GM11168 (cell line): ENCODE data around the gene CDKL4.
"Not testable (repeated sequence)": the region's sequence is repeated elsewhere in the genome, so short reads cannot be mapped to it uniquely, and the experiment has no call there.

ENCODE experiments used
- in situ Hi-C: fragments of 300-500 bp; cut with MboI; formaldehyde crosslinking; loops from one replicate; pipeline ENCODE4 v1.12.0; 2022; ENCODE audit warnings: low sequenced_read_pairs; ENCODE audit not compliant: unreplicated experiment

CDKL4 gene

DNA sequence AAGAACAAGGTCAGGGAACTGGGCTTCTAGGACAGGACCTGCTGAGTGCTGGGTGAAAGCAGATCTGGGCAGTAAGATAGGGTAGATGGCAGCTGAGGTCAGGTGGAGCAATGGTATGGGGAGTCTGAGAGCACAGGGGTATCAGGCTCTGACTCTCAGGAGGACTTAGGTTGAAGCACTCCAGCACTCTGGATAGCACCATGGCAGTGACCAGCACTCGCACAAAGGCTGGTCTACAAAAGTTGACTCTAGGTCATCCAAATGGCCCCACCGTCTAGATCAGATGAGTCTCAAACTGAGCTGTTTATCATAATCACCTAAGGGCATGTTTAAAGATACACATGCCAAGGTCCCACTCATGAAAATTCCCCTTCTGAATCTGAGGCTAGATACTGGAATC, 60.1 kb downstream of the CDKL4 start:
- in situ Hi-C loops: no loop called here

DNA sequence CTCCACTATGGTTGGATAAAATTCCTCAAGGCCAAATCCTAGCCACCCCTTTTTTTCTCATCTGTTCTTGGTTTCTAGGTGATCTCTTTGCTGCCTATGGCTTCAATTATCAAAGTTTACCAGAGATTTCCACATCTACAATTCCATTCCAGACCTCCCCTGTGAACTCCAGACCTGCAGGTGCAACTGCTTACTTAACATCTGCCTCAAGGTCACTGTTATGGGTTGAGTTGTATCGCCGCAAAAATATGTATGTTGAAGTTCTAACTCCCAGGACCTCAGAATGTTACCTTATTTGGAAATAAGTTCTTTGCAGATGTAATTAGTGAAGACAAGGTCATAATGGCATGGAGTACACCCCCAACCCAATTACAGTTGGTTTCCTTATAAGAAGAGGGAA, 62.5 kb downstream of the CDKL4 start:
- in situ Hi-C loops: no loop called here

DNA sequence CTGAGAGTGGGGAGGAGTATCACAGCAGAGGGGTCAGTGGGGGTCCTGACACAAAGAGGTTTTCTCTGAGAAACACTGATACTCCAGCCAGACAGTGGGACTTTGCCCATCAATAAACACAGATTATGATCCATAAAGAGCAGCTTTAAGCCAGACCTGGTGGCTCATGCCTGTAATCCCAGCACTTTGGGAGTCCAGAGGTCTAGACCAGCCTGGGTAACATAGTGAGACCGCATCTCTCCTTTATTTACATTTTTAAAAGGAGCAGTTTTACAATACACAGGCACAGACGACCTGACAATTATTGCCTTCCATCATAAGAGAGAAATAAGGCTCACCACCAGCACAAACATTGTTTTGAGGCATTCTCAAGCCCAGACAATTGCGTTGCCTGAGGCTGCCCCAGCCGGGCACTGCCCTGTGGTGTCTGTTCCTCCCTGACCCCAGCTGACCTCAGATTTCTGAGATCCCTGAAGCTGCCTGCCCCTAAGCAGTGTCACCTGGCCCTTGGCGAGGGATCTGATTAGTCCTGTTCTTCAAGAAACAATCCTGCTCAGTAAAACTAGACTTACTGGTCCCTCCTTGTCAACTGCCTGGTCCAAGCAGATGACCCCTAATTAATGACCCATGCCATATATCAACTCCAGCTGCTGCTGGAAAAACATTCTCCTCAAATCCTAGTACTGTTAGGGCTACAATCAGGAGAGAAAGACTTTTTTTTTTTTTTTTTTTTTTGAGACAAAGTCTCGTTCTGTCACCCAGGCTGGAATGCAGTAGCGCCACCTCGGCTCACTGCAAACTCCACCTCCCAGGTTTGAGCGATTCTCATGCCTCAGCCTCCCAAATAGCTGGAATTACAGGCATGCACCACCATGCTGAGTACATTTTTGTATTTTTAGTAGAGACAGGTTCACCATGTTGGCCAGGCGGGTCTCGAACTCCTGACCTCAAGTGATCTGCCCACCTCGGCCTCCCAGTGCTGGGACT, 63.5 kb downstream of the CDKL4 start:
- in situ Hi-C loops: no loop called here

DNA sequence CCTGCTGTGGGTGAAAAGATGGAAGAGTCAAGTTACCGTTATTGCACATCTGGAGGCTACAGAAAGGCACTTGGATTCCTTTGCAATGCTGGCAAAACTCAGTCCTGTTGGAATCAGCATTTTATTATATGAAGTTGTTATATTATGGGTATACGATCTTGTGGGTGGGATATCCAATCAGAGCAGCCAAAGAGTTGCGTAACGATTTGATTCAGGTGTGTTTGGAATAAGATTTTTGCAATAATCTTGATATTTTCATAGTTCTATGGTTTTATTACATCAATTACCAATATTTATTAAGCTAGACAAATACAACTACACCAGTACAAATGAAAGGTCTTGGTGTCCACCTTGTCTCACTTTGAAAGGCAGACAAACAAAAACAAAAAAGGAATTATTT, 65.0 kb downstream of the CDKL4 start:
- in situ Hi-C loops: no loop called here

DNA sequence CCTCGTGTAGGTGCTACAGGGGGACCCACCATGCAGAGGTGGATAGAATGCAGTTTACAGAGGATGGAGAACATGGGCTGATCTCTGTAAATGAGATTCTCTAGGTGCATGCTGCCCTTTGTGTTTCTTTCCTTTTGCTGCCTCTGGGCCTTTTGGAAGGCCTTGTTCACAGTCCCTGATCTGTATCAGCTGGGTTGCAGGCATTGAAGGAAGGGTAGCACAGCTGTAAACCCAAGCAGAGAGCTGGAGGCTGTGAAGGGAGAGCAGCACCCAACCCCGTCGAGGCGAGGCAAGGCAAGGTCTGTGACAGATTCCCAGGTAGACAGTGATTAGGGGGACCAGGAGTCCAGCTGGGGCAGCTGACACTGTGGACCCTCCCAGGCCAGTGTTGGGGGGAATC, 66.8 kb downstream of the CDKL4 start:
- in situ Hi-C loops: no loop called here

DNA sequence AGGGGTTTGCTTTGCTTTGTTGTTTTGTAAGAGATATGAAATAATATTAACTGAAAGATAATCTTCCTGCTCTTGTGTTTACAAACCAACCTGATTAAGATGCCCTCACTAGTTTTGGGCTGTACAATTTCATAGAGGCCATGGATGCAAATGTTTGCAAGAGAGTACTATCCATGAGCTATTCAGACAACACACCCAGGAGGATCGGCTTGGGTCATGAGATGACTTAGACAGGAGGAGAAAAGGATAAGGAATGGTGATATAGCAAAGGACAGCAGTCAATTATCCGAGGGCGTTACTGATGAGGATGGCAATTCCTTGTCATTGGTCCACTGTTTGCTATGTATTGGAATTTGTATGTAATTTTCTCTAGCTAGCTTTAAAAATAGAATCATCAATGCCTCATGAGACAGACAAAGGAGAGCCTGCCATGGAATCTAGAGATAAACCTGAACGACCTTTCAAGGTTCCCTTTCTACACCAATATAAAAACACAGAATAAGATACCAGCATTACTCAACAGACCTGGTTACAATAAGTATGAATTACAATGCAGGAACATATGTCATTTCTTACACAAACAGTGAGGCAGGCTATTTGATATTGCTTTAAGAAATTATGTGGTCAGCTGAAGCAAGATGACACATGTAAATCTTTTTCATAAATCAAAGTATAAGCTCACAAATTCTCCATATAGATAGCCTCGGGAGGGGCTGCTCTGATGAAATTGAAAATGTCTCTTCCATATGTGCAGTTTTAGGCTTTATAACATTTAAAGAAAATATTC, 68.6 kb downstream of the CDKL4 start:
- in situ Hi-C loops: no loop called here

DNA sequence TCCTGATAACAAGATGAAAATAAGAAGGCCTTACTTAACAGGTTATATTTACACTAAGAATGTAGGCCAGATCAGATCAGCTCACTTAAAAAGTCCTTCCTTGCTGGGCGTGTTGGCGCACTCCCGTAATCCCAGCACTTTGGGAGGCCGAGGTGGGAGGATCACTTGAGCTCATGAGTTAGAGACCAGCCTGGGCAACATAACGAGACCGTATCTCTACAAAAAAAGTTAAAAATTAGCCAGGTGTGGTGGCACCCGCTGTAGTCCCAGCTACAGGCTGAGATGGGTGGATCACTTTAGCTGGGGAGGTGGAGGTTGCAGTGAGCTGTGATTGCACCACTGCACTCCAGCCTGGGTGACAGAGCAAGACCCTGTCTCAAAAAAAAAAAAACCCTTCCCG, 69.7 kb downstream of the CDKL4 start:
- in situ Hi-C loops: no loop called here

DNA sequence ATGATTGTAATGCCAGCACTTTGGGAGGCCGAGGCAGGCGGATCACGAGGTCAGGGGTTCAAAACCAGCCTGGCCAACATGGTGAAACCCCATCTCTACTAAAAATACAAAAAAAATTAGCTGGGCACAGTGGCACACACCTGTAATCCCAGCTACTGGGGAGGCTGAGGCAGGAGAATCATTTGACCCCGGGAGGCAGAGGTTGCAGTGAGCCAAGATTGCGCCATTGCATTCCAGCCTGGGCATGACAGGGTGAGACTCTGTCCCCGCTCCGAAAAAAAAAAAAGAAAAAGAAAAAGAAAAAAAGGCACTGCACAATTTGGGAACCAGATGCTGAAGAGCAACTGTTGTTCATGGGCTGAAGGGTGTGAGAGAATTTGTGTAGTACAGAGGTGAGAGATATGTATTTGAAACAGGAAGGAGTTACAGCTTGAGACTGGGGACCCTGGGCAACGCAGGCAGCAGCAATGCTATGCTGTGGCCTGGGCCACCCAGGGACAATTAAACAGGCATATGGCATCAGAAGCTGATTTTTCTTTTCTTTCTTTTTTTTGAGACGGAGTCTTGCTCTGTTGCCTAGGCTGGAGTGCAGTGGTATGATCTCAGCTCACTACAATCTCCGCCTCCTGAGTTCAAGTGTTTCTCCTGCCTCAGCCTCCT, 71.6 kb downstream of the CDKL4 start:
- in situ Hi-C loops: not testable (repeated sequence)

DNA sequence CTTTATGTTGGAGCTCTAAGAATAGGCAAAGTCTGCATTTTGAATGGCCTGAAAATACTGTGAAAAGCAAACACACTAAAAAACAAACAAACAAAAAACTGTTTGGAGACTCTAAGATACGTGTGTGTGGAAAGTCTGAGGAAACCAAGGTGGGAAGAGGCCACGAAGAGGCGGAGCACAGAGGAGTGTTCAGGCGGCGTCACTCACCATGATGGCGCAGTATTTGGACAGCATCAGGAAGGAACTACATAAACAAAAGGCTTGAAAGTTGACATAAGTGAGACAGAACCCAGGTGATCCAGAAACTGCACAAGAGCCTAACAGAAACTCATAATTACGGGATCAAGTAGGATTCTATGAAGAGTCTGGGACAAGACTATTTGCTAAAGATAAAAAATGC, 72.1 kb downstream of the CDKL4 start:
- in situ Hi-C loops: no loop called here

DNA sequence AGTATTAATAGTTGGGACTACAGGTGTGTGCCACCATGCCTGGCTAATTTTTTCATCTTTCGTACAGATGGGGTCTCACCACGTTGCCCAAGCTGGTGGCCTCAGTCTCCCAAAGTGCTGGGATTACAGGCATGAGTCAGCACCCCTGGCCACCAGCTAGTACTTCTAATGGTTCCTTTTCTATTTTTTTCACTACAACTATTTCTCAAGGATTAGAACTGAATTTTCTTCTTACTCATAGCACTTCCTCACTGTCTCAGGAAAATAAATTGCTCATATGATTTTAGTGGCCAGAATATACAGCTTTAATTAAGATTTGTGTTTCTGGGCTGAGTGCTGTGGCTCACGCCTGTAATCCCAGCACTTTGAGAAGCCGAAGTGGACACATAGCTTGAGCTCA, 79.7 kb downstream of the CDKL4 start:
- in situ Hi-C loops: no loop called here

DNA sequence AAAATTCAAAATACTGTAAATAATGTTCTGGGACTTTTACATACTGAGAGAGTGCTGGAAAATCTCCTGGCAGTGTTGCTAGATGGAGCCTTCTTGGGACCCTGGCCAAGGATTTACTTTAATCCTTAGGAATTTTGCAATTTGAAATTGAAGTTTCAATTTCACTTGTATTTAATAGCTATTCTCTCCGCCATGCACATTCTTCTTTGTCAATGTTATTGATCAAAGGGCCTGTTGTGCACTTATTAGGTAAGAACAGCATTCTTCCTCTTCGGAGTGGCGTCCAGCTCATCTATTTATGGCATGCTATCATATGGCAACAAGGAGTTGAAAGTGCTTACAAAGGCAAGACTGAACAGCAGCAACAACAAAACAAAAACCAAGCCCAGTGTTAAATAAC, 82.8 kb downstream of the CDKL4 start:
- in situ Hi-C loops: no loop called here

DNA sequence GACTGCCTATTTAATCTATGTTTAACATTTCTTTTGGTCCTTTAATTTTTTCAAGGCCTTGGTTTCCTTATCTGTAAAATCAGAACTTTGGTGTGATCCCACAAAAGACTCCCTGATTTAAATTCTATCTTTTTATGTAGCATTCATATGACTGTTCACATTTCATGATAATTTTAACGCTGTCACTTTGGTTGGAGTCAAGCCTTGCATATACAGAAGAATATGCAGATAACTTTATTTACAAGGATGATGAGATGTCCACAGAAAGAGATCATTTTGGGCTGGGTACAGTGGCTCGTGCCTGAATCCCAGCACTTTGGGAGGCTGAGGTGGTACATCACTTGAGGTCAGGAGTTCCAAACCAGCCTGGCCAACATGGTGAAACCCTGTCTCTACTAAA, 84.5 kb downstream of the CDKL4 start:
- in situ Hi-C loops: no loop called here

DNA sequence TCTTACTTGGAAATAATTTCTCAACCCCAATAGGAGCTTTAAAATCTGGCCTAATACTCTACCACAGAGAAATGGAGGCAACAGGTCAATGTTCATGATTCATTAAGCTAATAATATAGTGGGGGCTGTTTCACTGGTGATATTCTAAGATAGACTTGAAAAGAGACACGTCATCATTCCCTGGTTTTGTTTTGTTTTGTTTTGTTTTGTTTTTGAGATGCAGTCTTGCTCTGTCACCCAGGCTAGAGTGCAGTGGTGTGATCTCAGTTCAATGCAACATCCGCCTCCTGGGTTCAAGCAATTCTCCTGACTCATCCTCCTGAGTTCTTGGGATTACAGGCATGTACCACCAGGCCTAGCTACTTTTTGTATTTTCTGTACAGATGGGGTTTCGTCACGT, 85.4 kb downstream of the CDKL4 start:
- in situ Hi-C loops: no loop called here

DNA sequence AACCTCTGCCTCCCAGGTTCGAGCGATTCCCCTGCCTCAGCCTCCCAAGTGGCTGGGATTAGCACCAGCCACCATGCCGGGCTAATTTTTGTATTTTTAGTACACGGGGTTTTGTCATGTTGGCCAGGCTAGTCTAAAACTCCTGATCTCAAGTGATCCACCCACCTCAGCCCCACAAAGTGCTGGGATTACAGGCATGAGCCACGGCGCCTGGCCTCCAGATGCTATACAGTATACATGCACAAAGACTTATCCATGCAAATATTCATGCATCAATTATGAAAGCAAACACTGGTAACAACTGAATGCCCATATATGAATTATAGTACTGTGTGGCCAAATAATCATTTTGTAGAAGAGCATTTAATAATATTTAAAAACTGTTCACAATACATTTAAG, 86.9 kb downstream of the CDKL4 start:
- in situ Hi-C loops: no loop called here

DNA sequence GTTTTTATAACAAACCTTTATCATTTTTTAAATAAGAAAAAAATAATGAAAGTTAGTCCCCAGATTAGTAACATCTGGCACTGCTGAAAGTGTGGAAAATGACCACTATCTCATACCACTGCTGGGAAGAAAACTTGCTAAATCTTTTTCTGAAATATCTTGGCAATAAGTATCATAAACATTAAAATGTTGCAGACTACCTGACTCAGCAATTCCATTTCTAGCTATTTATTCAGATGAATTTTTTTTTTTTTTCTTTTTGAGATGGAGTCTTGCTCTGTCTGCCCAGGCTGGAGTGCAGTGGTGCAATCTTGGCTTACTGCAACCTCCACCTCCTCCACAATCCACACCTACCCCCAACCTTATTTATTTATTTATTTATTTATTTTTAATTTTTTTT, 87.7 kb downstream of the CDKL4 start:
- in situ Hi-C loops: no loop called here

DNA sequence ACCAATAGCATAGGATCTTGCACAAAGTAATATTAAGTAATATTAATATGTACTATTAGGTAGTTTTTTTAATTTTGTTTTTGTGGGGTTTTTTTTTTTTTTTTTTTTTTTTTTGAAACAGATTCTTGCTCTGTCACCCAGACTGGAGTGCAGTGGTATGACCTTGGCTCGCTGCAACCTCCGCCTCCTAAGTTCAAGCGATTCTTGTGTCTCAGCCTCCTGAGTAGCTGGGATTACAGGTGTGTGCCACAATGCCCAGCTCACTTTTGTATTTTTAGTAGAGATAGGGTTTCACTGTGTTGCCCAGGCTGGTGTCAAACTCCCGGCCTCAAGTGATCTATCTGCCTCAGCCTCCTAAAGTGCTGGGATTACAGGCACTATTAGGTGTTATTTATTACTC, 88.2 kb downstream of the CDKL4 start:
- in situ Hi-C loops: not testable (repeated sequence)

DNA sequence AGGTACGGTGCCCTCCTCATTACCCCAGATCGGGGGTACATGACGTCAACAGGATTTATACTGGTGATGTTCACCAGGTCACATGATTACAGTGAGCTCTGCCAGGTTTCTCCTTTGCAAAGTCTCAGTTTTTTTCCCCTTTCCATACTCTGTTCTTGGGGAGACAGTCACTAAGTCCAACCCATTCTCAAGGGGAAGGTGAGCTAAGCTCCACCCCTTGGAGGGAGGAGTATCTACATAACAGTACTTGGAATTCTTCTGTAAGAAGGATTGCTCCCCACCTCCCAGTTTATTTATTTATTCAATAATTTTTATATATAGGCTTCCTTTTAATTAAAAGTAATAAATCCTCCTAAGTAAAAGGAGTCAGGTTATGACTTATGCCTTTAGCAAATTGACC, 88.8 kb downstream of the CDKL4 start:
- in situ Hi-C loops: no loop called here

DNA sequence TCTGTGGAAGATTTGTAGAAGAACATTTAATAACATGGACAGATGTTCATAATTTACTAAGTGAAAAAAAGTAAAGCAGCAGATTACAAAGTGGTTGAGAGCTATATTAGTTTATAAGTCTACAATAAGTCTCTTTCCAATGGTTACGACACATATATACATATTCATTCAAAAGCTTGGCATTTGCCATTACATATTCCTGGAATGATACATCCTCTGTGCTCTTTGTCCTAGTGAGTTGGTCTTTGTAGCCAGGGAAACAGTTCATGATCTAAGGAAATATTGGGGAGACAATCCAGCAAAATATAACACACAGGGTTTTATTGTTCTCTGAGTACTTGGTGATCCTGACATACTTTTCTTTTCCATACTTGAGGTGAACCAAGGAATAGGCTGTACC, 90.5 kb downstream of the CDKL4 start:
- in situ Hi-C loops: no loop called here

DNA sequence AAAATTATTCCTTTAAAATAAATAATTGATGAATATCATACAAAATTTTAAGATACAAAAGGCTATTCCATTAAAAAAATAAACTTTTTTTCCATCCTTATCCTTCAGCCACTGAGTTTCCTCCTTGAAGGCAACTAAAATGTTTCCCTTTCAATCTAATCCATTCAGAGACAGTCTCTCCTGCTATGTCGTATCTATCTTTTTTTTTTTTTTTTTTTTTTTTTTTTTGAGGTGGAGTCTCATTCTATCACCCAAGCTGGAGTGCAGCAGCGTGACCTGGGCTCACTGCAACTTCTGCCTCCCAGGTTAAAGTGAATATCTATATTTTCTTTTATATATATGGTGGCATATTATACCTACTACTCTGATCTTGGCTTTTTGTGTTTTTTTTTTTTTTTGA, 91.3 kb downstream of the CDKL4 start:
- in situ Hi-C loops: no loop called here

DNA sequence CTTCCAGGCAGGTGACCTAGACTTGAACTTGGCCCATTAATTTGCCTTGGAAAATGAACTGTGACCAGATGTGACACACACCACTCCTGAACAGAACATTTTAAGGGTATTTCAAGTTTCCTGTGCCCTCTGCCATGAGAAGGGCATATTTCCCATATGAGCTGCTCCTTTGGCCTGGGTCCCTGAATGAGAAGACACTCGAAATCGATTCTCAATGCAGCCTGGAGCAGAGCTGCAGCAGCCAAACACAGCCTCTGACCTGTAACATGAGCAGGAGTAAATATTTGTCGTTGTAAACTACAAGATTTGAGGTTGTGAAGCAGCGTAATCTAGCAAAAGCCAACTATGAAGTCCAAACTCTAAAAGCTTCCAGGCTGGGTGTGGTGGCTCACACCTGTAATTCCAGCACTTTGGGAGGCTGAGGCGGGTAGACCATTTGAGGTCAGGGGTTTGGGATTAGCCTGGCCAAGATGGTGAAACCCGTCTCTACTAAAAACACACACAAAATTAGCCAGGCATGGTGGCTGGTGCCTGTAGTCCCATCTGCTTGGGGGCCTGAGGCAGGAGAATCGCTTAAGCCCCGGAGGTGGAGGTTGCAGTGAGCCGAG, 92.8 kb downstream of the CDKL4 start:
- in situ Hi-C loops: no loop called here
